Esophagus muscularis mucosa (tissue), 3 donors: Measurements from ENCODE around the gene PTX4.

Experiments used
- EP300 ChIP-seq: sonication (generic); formaldehyde crosslinking; IDR thresholded peaks from one replicate; pipeline ENCODE4 v1.6.1; 2017; ENCODE audit warnings: antibody characterized with exemption
- POLR2A ChIP-seq: fragments of 450-650 bp; IDR thresholded peaks from one replicate; pipeline ENCODE4 v1.6.1; 2017; ENCODE audit warnings: antibody characterized with exemption, moderate library complexity, mild to moderate bottlenecking, low read depth
- POLR2AphosphoS5 ChIP-seq, 2 donors: sonication (generic); formaldehyde crosslinking; IDR thresholded peaks; one replicate each; pipeline ENCODE4 v1.6.1; 2017; ENCODE audit warnings: antibody characterized with exemption in 2 of 2

- TF ChIP-seq POLR2A (no peak), EP300 (no peak), POLR2AphosphoS5 (IDR thresholded peaks at IDR 0.05) (no peak)
These were observed 2.8 kb downstream of the PTX4 start for GRCh38 chr16:1485847-1486496.
